ENCODE results near the gene CLRN1.

GRCh38 chr3:150984066-150984465 lies 11.5 kb upstream of the CLRN1 start:
- TF ChIP-seq PATZ1 (CRISPR knock-in tag; IDR thresholded peaks at IDR 0.05; ENCODE audit: borderline replicate concordance) = no peak
- TF ChIP-seq BACH2 (CRISPR knock-in tag; IDR thresholded peaks at IDR 0.05; ENCODE audit: borderline replicate concordance) = no peak
- TF ChIP-seq TSHZ2 (CRISPR knock-in tag; IDR thresholded peaks at IDR 0.05) = no peak
- TF ChIP-seq CSDC2 (CRISPR knock-in tag; IDR thresholded peaks at IDR 0.05) = no peak
- no peak for TF ChIP-seq ZFP30 (CRISPR knock-in tag; IDR thresholded peaks at IDR 0.05)
- no peak for TF ChIP-seq OSR1 (CRISPR knock-in tag; IDR thresholded peaks at IDR 0.05)
- TF ChIP-seq ZNF8 (CRISPR knock-in tag; IDR thresholded peaks at IDR 0.05) = no peak
- TF ChIP-seq RARB (CRISPR knock-in tag; IDR thresholded peaks at IDR 0.05) = no peak
- TF ChIP-seq CREB5 (CRISPR knock-in tag; IDR thresholded peaks at IDR 0.05; ENCODE audit: low read depth) = no peak
- TF ChIP-seq CSRNP3 (CRISPR knock-in tag; IDR thresholded peaks at IDR 0.05) = no peak

All from SK-N-SH treated with all-trans-retinoic acid at 6 μM for 48 hours (cell line).